ENCODE measurements around the gene NRCAM.

Gene NRCAM

DNA sequence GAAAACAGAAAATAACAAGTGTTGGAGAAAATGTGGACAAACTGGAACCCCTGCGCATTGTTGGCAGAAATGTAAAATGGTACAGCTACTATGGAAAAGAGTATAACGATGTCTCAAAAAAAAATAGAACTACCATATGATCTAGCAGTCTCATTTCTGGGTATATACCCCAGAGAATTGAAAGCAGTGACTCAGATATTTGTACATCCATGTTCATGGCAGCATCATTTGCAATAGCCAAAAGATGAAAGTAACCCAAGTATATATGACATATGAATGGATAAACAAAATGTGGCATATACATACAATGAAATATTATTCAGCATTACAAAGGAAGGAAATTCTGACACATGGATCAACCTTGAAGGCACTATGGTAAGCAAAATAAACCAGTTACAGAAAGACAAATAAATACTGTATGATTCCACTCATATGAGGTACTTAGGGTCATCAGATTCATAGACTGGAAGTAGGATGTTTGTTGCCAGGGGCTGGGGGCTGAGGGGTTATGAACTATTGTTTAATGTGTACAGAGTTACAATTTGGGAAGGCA is 4.9 kb downstream of the NRCAM start:
- Mint-ChIP-seq H3K27ac (no peak overlapping the region), H3K4me1 (ENCODE audit: low read depth) (peaks cover 34% of the 10 kb centered on the region), H3K36me3 (ENCODE audit: low read depth) (no peaks in the 10 kb centered on the region), H3K4me3 (no peak overlapping the region), H3K9me3 (no peaks in the 10 kb centered on the region), H3K27me3 (peaks cover 38% of the 10 kb centered on the region)

DNA sequence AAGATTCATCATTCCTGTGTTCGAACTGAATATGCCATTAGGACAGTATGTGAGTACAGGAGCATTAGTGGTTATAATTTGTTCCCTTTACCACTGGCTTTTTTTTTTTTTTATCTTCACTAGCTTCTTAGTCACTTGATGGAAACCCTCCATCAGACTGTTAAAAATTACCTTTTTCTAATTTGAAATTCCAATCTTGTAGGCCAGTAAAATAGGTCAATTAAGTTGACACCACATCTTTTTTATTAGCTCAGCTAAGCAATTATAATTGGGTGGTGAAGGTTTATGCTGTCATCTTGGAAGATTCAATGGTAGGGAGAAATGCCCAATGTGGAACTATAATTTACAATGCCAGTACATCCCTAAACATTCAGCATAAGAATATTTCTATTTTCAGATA is 6.1 kb downstream of the NRCAM start:
- Mint-ChIP-seq H3K4me1 (ENCODE audit: low read depth) (peaks cover 34% of the 10 kb centered on the region), H3K36me3 (ENCODE audit: low read depth) (no peaks in the 10 kb centered on the region), H3K4me3 (no peak overlapping the region), H3K9me3 (no peaks in the 10 kb centered on the region), H3K27me3 (peaks cover 41% of the 10 kb centered on the region), H3K27ac (no peak overlapping the region)

DNA sequence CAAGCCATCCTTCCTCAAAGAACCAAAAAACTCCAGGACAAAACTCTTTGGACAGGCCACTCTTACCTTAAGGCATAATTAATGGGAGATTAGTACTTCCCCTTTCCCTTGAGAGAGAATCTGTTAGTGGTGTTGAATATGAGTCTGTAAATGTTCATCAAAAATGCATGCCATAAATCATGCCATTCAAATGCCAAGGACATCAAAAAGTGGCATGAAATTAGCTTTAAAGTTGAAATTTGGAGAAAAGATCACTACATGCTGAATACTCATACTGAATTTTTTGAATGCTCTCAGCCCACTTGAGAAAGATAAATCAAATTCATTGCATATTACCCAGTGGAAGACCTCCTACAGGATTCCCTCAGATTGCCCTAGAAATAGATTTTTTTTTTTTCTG is 6.7 kb downstream of the NRCAM start:
- no peak overlapping the region for H3K27ac Mint-ChIP-seq
- H3K9me3 Mint-ChIP-seq = no peaks in the 10 kb centered on the region
- no peaks in the 10 kb centered on the region for H3K36me3 Mint-ChIP-seq (ENCODE audit: low read depth)

DNA sequence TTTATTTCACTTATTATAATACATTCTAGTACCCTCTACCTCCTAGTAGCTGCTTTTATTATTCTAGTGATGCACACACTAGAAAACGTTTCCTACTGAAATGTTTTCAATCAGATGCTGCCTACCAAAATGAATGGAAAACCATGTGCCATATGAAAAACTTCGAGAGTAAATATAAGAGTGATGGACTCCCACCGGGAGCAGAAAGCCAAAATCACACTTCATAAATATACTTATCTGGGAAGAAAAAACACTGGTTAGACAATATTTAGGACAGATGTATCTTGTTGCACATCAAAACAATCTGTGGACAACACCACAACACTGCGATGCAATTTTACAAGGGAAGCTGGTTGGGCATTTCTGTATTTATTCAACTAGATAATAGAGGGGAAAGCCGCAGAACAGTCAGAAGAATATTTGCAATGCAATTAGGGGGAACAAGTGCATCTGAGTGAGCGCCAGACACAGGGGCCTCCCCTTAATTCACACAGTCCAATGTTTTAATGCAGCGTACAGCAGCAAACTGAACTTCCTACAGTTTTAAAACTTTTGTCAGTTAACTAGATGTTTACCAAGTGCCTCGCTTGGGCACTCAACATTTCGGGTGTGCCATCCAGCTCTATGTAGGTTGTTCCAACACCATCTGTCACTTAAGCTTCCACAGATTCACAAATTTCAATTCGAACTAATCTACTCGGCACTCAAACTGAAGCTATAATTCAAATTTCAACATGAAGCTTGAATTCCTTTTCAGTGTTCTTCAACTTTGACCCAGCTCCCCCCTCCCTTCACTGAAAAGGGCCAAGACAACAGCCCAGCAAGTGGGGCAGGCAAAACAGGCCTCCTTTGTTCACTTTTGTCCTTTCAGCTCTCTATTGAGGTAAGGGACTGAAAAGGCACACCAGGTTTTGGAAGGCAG is 7.4 kb downstream of the NRCAM start:
- Mint-ChIP-seq H3K4me3 (no peak overlapping the region), H3K4me1 (ENCODE audit: low read depth) (peaks cover 26% of the 10 kb centered on the region), H3K36me3 (ENCODE audit: low read depth) (no peaks in the 10 kb centered on the region), H3K9me3 (no peaks in the 10 kb centered on the region), H3K27me3 (peaks cover 41% of the 10 kb centered on the region), H3K27ac (no peak overlapping the region)

More for the DNA sequence above, 6.7 kb downstream of the NRCAM start:
- Mint-ChIP-seq H3K4me1 (ENCODE audit: low read depth) (peaks cover 32% of the 10 kb centered on the region), H3K4me3 (no peak overlapping the region), H3K27me3 (peaks cover 41% of the 10 kb centered on the region)

DNA sequence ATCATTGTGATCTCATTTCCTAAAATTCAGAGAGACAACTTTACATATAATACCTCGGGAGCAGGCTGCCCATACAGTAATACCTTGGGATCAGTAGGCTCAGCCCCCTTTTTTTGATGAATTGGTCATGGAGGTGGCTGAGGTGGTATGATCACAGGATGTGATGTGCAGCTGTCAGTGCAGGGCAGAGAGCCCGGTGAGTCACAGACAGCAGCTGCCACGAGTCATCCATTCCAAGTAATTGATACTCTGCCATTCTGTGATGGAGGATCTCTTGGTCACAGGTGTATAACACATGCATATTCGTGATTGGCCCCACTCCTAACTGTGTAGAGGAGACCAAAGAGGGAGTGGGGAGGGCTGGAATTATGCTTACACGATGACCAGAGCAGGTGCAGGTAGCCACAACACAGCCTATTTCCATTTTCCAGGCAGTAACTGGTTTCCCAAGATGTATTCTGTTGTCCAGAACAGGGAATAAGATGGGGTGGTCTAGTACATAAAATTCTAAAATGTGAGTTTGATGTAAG is 14.1 kb downstream of the NRCAM start:
- Mint-ChIP-seq H3K4me3 (no peak overlapping the region), H3K9me3 (no peaks in the 10 kb centered on the region), H3K4me1 (ENCODE audit: low read depth) (peaks cover 29% of the 10 kb centered on the region), H3K27me3 (peaks cover 4% of the 10 kb centered on the region), H3K27ac (peak overlapping the region; percentile 76), H3K36me3 (ENCODE audit: low read depth) (no peaks in the 10 kb centered on the region)

DNA sequence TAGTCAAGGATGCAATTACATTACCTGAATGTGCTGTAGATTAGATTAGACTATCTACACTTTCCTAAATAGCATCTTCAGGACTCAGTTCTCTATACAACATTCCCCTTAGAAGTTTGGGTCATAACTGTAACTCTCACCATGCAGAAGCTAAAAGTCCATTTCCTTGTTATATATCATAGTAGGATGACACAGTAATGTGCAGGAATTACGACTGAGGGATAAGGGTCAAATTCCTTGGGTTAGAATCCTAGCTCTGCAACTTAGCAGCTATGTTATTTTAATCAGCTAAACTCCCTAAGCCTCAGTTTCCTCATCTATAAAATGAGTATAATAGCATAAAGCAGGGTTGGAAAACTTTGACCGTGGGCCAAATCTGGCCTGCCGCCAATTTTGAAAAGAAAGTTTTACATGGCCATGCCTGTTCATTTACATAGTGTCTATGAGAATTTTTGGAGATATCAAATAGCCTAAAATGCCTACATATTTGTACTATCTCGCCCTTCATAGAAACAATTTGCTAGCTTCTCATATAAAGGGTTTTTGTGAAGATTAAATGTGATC is 14.8 kb downstream of the NRCAM start:
- no peak overlapping the region for H3K27ac Mint-ChIP-seq
- H3K9me3 Mint-ChIP-seq = no peaks in the 10 kb centered on the region
- H3K27me3 Mint-ChIP-seq = peaks cover 4% of the 10 kb centered on the region
- peaks cover 29% of the 10 kb centered on the region for H3K4me1 Mint-ChIP-seq (ENCODE audit: low read depth)
- H3K4me3 Mint-ChIP-seq = no peak overlapping the region
- H3K36me3 Mint-ChIP-seq (ENCODE audit: low read depth) = no peaks in the 10 kb centered on the region

DNA sequence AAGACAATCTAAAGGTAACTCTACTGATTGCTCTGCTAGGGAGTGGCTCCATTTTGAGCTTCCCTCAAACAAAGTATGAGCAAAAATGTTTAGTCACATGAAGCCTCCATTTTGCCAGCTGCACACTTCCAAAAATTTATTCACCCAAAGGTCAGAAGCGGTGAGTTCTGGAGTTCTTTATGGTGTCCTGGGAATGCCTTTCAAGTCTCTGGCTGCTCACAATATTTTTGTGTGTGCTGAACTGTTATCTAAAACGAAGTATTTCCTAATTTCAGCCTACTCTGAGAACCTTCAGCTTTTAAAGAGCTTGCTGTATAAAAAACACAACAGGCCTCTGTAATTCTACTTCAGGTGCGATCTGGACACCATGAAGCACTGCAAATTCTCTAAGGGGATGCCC is 15.6 kb downstream of the NRCAM start:
- Mint-ChIP-seq H3K36me3 (ENCODE audit: low read depth) (no peaks in the 10 kb centered on the region), H3K27ac (no peak overlapping the region), H3K4me3 (no peak overlapping the region), H3K4me1 (ENCODE audit: low read depth) (peaks cover 29% of the 10 kb centered on the region), H3K27me3 (peaks cover under 1% of the 10 kb centered on the region), H3K9me3 (no peaks in the 10 kb centered on the region)

DNA sequence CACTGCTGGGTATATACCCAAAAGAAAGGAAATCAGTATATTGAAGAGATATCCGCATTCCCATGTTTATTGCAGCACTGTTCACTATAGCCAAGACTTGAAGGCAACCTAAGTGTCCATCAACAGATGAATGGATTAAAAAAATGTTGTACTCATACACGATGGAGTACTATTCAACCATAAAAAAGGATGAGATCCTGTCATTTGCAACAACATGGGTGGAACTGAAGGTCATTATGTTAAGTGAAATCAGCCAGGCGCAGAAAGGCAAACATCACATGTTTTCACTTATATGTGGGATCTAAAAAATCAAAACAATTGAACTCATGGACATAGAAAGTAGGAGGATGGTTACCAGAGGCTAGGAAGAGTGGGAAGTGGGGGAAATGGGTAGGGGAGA is 19.3 kb downstream of the NRCAM start:
- Mint-ChIP-seq H3K27ac (no peak overlapping the region), H3K36me3 (ENCODE audit: low read depth) (no peaks in the 10 kb centered on the region)

DNA sequence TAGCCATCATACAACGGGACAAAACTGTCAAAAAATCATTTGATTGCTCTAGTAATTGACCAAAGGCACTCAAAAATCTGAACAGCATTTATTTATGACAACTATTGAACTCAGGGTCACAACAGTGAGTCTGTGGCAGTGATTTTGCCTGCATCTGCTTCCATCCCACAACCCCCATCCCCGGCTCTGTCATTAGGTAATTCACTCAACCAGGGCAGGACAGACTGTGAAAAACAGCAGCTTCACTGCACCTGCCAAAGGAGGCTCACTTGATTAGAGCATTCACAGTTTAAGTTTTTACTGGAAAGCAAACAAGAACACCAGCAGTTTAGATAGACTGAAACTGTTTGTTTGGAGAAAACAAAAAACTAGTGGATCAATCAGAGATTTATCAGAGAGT is 22.2 kb downstream of the NRCAM start:
- H3K4me1 Mint-ChIP-seq (ENCODE audit: low read depth) = peaks cover 29% of the 10 kb centered on the region
- no peak overlapping the region for H3K4me3 Mint-ChIP-seq
- no peaks in the 10 kb centered on the region for H3K9me3 Mint-ChIP-seq
- peaks cover 16% of the 10 kb centered on the region for H3K27me3 Mint-ChIP-seq
- no peak overlapping the region for H3K27ac Mint-ChIP-seq
- H3K36me3 Mint-ChIP-seq (ENCODE audit: low read depth) = no peaks in the 10 kb centered on the region

More for the DNA sequence above, 19.3 kb downstream of the NRCAM start:
- H3K9me3 Mint-ChIP-seq = no peaks in the 10 kb centered on the region
- peaks cover 32% of the 10 kb centered on the region for H3K4me1 Mint-ChIP-seq (ENCODE audit: low read depth)
- H3K4me3 Mint-ChIP-seq = no peak overlapping the region
- H3K27me3 Mint-ChIP-seq = peaks cover 9% of the 10 kb centered on the region

DNA sequence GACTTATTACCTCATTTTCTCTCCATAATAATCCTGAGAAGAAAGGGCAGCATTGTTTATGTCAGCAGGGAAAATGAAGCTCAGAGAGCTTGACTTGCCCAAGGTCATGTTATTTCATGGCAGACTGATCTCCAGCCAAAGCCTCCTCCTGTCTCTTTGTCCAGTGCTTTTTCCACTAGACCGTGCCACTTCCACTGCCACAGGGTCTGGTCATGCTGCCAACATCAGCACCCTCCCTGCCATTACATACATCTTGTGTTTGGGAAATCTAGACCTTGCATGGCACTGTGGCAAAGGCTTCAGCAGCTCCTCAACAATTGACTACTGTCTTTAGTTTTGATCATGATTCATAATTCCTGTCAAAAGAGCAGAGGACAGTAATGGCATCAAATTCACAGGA is 25.1 kb downstream of the NRCAM start:
- Mint-ChIP-seq H3K4me3 (no peak overlapping the region), H3K9me3 (no peaks in the 10 kb centered on the region), H3K27ac (no peak overlapping the region), H3K27me3 (peaks cover 21% of the 10 kb centered on the region), H3K4me1 (ENCODE audit: low read depth) (peaks cover 27% of the 10 kb centered on the region), H3K36me3 (ENCODE audit: low read depth) (no peaks in the 10 kb centered on the region)

DNA sequence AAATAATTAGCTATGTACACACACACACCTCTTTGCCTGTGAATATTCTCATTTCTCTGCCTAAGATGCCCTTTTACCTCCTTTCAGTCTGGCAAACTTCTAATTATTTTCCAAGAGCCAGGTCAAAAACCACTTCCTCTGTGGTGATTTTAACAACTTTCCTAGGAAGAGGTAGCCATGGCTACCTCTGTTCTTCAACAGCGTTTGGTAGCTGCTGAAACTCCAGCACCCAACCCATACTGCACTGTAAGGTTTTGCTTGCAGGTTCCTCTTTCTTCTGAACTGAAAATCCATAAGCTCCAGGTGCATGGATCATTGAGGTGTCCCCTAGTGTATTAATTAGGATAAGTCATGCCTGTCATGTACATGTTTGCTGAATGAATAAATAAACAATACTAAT is 25.6 kb downstream of the NRCAM start:
- Mint-ChIP-seq H3K4me1 (ENCODE audit: low read depth) (peaks cover 27% of the 10 kb centered on the region), H3K27me3 (peaks cover 20% of the 10 kb centered on the region), H3K36me3 (ENCODE audit: low read depth) (no peaks in the 10 kb centered on the region), H3K27ac (no peak overlapping the region), H3K9me3 (no peaks in the 10 kb centered on the region), H3K4me3 (no peak overlapping the region)

DNA sequence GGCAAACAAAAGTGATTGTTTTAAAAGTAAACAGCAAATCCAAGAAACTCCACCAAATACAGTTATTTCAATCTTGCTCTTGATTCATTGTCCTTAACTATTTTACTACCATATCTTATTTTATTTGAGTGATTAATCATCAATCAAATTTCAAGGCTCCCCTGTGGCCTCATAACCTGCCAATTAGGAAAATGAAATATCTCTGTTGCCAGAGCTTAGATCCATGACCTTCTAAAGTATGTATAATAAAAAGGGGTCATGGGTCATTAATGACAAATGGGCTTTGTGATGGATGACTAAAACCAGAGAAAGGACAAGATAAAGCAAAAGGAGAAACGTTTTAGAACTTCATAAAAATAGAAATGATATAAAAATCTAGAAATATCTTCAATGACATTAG is 28.5 kb downstream of the NRCAM start:
- Mint-ChIP-seq H3K4me1 (ENCODE audit: low read depth) (peaks cover 34% of the 10 kb centered on the region), H3K27me3 (peaks cover 17% of the 10 kb centered on the region), H3K9me3 (no peaks in the 10 kb centered on the region), H3K36me3 (ENCODE audit: low read depth) (no peaks in the 10 kb centered on the region), H3K27ac (no peak overlapping the region), H3K4me3 (no peak overlapping the region)

DNA sequence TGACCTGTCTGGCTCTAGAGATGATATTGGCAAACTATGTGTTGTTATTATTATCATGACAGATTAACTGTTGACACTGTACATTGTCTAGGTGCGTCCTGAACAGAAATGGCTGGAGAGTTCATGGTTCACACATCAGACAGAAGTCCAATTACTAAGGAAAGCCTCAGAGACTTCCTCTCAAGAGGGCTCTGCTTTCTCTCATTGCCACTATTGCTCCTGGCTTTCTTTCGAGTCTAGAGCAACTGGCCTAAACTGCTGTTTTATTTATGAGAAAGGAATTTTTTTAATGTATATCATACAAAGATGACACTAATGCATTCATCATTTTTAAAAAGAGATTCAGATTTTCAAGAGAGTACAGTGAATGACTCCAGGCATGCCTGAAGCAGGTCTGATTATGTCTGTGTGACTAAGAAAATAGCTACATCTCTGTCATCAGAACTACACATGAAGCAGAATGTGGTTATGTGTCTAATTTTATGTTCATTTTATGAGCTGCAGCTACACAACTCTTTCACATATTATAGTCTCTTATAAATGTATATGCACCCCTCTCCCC is 30.4 kb downstream of the NRCAM start:
- Mint-ChIP-seq H3K27ac (no peak overlapping the region), H3K27me3 (peaks cover 12% of the 10 kb centered on the region), H3K4me1 (ENCODE audit: low read depth) (peaks cover 49% of the 10 kb centered on the region), H3K36me3 (ENCODE audit: low read depth) (no peaks in the 10 kb centered on the region), H3K9me3 (no peaks in the 10 kb centered on the region), H3K4me3 (no peak overlapping the region)

DNA sequence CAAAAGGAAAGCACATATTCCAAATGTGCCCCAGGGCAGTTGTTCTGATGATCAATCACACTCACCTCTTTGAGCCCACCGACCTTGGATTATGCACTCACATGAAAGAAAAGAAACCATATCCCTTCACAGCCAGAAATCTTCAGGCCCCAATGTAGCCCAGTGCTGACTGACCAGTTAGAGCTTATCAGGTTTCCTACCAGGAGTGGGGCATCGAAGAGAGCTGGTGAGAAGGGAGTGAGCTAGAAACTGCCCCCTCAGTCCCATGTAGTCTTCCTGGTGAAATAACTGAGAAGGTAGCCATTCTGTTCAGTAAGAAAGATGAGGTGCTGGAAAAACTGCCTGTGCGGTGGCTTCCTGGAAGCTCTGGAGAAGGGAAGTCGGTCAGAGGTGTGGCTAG is 32.2 kb downstream of the NRCAM start:
- Mint-ChIP-seq H3K4me1 (ENCODE audit: low read depth) (peaks cover 59% of the 10 kb centered on the region), H3K27ac (no peak overlapping the region), H3K27me3 (peaks cover 8% of the 10 kb centered on the region), H3K9me3 (no peaks in the 10 kb centered on the region), H3K36me3 (ENCODE audit: low read depth) (no peaks in the 10 kb centered on the region), H3K4me3 (no peak overlapping the region)

Measured in stimulated activated naive CD8-positive, alpha-beta T cell treated with anti-CD3 and anti-CD28 coated beads, Interleukin-15, Interleukin-2, amounts not matched to agents 100 ng/mL and 50 ng/mL, for 24 hours (primary cell).